ENCODE results near the gene TULP4.

- TF ChIP-seq, protein P1, sequence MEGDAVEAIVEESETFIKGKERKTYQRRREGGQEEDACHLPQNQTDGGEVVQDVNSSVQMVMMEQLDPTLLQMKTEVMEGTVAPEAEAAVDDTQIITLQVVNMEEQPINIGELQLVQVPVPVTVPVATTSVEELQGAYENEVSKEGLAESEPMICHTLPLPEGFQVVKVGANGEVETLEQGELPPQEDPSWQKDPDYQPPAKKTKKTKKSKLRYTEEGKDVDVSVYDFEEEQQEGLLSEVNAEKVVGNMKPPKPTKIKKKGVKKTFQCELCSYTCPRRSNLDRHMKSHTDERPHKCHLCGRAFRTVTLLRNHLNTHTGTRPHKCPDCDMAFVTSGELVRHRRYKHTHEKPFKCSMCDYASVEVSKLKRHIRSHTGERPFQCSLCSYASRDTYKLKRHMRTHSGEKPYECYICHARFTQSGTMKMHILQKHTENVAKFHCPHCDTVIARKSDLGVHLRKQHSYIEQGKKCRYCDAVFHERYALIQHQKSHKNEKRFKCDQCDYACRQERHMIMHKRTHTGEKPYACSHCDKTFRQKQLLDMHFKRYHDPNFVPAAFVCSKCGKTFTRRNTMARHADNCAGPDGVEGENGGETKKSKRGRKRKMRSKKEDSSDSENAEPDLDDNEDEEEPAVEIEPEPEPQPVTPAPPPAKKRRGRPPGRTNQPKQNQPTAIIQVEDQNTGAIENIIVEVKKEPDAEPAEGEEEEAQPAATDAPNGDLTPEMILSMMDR (IDR thresholded peaks at IDR 0.05), result no peak
- TF ChIP-seq, protein P2, sequence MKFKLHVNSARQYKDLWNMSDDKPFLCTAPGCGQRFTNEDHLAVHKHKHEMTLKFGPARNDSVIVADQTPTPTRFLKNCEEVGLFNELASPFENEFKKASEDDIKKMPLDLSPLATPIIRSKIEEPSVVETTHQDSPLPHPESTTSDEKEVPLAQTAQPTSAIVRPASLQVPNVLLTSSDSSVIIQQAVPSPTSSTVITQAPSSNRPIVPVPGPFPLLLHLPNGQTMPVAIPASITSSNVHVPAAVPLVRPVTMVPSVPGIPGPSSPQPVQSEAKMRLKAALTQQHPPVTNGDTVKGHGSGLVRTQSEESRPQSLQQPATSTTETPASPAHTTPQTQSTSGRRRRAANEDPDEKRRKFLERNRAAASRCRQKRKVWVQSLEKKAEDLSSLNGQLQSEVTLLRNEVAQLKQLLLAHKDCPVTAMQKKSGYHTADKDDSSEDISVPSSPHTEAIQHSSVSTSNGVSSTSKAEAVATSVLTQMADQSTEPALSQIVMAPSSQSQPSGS (CRISPR knock-in tag; IDR thresholded peaks at IDR 0.05; ENCODE audit: borderline replicate concordance, low read depth), result no peak
- no peak for TF ChIP-seq CBFB (CRISPR knock-in tag; IDR thresholded peaks at IDR 0.05; ENCODE audit: low read depth)
- no peak for TF ChIP-seq FOXJ3 (CRISPR knock-in tag; IDR thresholded peaks at IDR 0.05; ENCODE audit: borderline replicate concordance)
- TF ChIP-seq JUN (CRISPR knock-in tag; IDR thresholded peaks at IDR 0.05), result no peak
- no peak for TF ChIP-seq AFF4 (CRISPR knock-in tag; IDR thresholded peaks at IDR 0.05; ENCODE audit: borderline replicate concordance)
- no peak for TF ChIP-seq OVOL2 (CRISPR knock-in tag; IDR thresholded peaks at IDR 0.05; ENCODE audit: borderline replicate concordance)
- no peak for TF ChIP-seq ELF4 (CRISPR knock-in tag; IDR thresholded peaks at IDR 0.05; ENCODE audit: low read depth)
- TF ChIP-seq, protein P3, sequence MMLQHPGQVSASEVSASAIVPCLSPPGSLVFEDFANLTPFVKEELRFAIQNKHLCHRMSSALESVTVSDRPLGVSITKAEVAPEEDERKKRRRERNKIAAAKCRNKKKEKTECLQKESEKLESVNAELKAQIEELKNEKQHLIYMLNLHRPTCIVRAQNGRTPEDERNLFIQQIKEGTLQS (CRISPR knock-in tag; conservative IDR thresholded peaks at IDR 0.05), result no peak
- no peak for TF ChIP-seq ZSCAN18 (CRISPR knock-in tag; IDR thresholded peaks at IDR 0.05)
- TF ChIP-seq, protein P4, sequence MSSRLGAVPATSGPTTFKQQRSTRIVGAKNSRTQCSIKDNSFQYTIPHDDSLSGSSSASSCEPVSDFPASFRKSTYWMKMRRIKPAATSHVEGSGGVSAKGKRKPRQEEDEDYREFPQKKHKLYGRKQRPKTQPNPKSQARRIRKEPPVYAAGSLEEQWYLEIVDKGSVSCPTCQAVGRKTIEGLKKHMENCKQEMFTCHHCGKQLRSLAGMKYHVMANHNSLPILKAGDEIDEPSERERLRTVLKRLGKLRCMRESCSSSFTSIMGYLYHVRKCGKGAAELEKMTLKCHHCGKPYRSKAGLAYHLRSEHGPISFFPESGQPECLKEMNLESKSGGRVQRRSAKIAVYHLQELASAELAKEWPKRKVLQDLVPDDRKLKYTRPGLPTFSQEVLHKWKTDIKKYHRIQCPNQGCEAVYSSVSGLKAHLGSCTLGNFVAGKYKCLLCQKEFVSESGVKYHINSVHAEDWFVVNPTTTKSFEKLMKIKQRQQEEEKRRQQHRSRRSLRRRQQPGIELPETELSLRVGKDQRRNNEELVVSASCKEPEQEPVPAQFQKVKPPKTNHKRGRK (CRISPR knock-in tag; IDR thresholded peaks at IDR 0.05; ENCODE audit: borderline replicate concordance), result no peak
- no peak for TF ChIP-seq KAT7 (CRISPR knock-in tag; IDR thresholded peaks at IDR 0.05; ENCODE audit: borderline replicate concordance)
These were observed 57.0 kb downstream of the TULP4 start for GRCh38 chr6:158369241-158369640.
